ENCODE results near the gene CYP27A1.
"Not testable (repeated sequence)": the region's sequence is repeated elsewhere in the genome, so short reads cannot be mapped to it uniquely, and the experiment has no call there.

CYP27A1 gene

DNA sequence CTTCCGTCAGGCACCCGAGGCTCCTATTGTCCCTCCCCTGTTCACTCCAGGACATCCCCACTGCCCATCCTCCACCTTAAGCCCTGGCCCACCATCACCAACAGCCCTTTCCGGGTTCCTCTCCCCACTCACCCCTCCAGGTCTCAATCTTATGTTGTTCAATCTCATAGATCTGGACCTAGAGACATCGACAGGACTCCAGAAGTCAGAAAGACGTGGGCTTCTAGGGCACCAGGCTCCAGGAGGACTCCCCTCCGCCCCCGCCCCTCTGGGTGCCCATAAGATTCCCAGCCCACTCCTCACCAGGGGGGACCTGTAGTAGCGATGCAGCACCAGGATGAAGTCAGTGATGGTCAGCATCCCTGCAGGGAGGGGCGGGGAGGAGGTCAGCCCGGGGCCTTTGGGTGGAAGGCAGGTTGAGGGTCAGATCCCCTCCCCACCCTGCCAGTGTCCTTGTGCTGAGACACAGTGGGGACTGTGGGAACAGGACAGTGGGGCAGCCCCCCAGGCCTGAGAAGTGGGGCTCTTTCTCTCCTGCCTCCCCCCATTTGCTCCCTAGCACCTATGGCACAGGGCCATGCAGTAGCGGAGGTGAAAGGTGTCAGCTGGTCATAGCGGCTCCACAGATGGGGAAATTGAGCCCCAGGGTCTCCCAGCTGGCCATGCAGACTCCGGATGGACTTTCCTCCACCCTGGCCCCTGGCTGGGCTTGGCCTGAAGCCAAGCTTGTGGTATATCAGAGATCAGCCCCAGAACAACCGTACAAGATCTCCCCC is 45.9 kb downstream of the CYP27A1 start:
- H3K4me3 ChIP-seq (ENCODE audit: low read depth, low read length) = no peak overlapping the region
- no peak for DNase-seq (ENCODE audit: low read depth)

DNA sequence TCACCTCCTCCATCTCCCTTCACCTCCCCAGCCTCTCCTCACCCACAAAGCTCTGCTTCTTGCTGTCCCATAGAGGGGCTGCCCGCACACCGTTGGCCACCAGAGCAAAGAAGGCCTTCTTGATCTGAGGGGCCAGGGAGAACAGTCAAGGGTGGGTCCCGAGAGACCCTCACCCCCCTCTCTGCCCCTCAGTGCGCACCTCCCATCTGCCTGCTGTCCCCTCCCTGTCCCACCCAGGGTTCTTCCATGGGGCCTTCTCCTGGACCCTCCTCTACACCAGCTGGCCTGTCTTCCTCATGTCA is 46.5 kb downstream of the CYP27A1 start:
- H3K4me3 ChIP-seq (ENCODE audit: low read depth, low read length) = no peak overlapping the region
- DNase-seq (ENCODE audit: low read depth) = no peak

DNA sequence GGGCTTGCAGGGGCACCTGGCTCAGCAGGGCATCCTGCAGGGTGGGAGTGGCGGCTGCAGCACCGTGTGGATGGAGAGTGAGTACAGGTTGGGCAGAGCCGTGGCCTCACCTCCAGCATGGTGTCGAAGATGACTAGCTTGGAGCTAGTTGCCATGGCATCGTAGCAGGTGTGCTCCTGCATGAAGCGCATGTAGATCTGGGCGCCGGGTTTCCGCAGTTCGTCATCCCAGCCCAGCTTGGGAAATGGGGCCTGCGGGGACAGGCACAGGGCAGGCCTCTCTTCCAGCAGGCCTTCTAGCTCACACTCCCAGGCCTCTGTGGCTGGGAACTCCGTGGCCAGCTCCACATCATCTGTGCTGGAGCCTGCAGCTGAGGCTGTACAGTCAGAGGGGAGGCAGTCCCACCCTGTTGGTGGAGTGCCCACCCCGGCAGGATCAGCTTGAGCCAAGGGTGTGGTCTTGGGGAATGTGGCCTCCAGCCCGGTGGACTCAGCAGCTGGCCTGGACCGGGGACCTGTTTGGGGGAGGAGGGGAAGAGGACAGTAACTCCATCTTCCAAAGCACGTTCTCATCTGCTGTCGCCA is 48.0 kb downstream of the CYP27A1 start:
- no peak for DNase-seq (ENCODE audit: low read depth)
- no peak overlapping the region for H3K4me3 ChIP-seq (ENCODE audit: low read depth, low read length)

DNA sequence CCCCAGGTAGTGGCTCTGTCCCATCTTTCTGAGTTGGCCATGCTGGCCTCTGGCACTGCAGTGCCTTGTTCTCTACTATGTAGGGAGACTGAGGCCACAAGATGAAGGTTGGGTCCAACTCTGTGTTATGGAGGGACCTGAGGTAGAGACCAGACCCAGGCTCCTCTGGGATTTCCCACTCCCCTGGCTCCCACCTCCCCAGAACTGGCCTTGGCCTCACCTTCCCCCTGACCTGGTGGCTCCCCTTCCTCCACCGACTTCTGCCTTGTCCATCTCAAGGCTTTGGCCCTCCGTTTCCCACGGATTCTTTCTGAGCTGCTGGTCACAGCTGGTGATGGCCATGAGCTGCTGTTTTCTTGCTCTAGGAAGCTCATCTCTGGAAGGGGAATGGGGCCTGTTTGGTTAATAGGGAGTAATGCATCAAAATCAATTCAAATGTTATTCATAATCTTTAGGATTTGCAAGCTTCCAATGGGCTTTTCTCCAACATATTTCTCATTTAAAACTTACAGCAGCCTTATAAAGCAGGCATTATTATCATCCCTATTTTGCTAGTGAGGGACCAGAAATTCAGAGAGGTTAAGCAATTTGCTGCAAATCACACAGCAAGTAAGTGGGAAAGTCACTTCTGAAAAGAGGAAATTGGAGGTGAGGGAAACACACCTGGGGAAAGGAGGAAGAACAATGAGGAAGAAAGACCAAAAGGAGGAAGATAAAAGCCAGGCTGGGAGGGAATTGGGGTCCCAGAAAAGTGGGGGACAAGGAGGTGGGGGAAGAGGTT is 48.8 kb downstream of the CYP27A1 start:
- DNase-seq (ENCODE audit: low read depth) = no peak
- no peak overlapping the region for H3K4me3 ChIP-seq (ENCODE audit: low read depth, low read length)

DNA sequence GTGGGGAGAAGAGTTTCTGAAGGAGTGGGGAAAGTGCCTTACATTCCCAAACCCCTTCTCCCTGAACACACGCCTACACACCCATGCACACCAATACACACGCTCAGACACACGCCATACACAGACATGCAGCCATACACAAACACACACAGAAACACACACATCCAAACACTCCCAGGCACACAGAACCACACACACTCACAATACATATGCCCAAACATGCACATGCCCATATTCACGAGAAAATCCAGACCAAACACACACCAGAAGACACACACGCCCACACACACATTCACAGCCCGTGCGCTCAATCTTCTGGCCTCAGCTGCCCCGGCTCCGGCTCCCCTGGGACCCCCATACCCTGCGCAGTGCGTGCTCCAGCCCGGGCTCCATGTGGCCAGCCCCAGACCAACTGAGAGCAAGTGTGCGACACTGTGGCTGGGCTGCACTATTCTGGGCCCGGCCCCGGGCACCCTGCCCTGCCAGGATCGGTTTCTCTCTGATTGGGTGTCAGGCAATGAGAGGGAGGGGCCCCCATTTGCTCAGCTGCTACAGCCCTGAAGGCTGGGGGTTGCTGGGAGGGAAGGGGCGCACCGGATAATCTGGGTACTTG is 49.5 kb downstream of the CYP27A1 start, which contains the start of gene PRKAG3:
TSS of gene PRKAG3 (minus strand) at position 426 of the 613 bp plus-strand sequence.
- DNase-seq (ENCODE audit: low read depth) = no peak
- H3K4me3 ChIP-seq (ENCODE audit: low read depth, low read length) = no peak within 1 kb of the TSS

DNA sequence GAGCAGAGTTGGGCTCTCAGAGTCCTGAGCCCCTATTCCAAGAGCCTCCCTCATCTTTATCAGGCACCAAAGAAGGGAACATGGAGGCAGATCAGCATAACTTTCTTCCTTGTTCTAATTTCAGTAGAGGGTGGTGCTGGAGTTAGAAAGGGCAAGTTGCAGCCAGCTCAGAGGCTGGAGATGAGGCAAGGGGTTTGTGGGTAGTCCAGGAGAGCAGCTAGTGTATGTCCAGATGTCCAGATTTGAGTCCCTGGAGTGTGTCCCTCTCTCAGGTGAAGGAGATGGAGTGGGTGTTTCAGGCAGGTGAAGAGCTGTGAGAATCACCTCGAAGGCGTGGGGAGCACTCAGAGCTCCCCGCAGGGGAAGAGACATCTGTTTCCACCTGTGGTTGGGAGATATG is 50.1 kb downstream of the CYP27A1 start:
- no peak for DNase-seq (ENCODE audit: low read depth)

DNA sequence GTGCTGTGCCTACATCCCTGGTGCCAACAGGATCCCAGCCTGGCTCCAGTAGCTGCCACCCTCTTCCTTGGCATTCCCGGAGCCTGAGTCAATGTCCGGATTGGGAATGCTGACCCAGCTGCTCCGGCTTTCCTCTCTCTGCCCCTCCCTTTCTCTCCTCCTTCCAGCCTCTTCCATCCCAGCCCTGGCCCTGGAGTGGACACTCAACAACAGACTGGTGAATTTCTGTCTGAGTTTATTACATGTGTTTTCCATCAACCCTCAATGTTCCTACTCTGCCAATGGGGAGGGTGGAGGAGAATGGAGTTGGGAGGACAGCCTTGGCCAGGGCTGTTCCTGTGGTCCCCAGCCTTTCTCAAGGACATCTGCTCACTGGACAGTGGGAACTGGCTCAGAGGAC is 50.6 kb downstream of the CYP27A1 start:
- no peak for DNase-seq (ENCODE audit: low read depth)
- no peak overlapping the region for H3K4me3 ChIP-seq (ENCODE audit: low read depth, low read length)

More for the DNA sequence above, 50.1 kb downstream of the CYP27A1 start:
- H3K4me3 ChIP-seq (ENCODE audit: low read depth, low read length) = no peak overlapping the region

DNA sequence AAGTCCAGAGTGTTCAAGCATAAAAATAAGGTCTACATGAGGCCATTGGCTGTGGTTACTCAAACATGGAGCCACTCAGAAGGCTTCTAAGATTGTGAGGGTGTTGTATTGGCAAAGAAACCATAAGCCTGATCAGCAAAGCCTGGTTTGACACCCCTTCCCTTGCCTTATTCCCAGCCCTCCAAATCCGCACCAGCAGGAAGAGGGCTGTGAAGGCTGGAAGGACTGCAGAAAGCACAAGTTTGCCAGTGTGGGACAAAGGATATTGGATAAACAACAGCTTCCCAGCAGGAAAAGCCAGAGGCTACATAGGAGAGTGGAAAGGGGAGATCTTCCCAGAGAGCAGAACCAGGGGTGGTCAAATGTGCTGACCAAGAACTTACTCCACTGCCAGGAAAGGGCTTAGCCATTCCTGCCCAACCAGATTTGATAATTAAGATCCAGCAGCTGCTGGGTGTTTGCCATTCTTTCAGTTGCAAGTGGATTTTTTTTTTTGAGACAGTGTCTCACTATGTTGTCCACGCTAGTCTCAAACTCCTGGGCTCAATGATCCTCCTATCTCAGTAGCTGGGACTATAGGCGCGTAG is 51.2 kb downstream of the CYP27A1 start:
- H3K4me3 ChIP-seq (ENCODE audit: low read depth, low read length) = no peak overlapping the region
- no peak for DNase-seq (ENCODE audit: low read depth)

DNA sequence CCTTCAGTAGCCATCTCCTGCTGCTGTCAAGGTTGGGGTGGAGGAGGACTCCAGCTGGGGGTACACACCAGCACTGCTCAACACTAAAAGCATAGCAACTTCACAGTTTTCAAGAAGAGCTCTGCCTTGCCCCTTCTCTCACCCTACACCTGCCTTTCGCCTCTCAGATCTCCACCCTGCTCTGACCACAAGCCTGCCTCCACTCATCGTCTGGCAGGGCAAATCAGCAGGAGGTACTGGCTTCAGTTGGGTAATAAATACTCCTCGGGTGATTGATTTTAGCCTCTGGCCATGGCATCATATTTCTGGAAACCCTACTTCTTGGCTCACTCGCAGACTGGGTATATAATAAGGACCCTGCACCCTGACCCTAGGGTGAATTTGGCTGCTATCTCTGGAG is 52.7 kb downstream of the CYP27A1 start:
- DNase-seq (ENCODE audit: low read depth) = no peak
- H3K4me3 ChIP-seq (ENCODE audit: low read depth, low read length) = no peak overlapping the region

DNA sequence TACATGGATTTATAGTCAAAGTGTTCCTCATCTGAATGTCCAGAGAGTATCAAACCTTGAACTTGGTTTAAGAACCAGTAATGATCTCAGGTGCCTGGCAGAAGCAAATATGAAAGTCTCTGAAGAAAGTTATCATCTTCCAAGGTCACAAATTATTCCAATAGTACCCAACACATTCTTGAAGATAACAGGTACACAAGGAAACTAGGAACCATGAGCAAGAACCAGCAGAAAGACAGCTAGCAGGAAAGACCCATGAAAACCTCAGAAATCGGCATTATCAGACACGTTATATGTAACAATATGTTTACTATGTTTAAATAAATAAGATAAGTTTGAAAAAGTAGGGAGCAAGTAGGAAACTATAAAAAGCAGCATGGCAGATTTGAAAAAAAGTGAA is 55.5 kb downstream of the CYP27A1 start:
- no peak overlapping the region for H3K4me3 ChIP-seq (ENCODE audit: low read depth, low read length)
- no peak for DNase-seq (ENCODE audit: low read depth)

DNA sequence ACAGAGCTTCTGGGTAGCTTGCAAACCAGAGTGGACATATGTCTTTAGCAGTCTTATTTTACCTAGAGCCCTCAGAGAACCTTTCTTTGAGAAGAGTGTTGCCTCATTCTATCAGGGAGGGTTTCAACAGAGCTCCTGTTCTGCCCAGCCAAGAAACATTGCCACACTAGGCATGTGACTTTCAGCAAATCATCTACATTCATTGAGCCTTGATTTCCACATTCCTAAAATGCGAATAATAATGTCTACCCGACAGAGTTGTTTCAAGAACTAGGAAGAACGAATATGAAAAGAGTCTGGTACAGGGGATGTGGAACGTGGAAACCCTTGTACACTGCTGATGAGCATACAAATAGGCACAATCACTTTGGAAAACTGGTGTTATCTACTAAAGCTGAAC is 57.5 kb downstream of the CYP27A1 start:
- no peak for DNase-seq (ENCODE audit: low read depth)
- H3K4me3 ChIP-seq (ENCODE audit: low read depth, low read length) = no peak overlapping the region

DNA sequence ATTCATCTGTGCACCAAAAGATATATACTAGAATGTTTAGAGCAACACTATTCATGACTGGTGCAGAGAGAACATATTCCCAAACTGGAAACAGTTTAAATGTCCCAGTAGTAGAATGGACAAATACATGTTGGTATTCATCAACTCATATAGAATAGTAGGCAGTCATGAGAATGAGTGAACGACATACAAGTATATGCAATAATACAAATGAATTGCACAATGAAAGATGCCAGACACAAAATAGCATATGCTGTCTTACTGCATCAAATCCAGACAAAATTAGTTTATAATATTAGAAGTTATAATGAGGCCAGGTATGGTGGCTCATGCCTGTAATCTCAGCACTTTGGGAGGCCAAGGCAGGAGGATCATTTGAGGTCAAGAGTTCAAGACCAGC is 57.9 kb downstream of the CYP27A1 start:
- DNase-seq (ENCODE audit: low read depth) = no peak
- H3K4me3 ChIP-seq (ENCODE audit: low read depth, low read length) = no peak overlapping the region

DNA sequence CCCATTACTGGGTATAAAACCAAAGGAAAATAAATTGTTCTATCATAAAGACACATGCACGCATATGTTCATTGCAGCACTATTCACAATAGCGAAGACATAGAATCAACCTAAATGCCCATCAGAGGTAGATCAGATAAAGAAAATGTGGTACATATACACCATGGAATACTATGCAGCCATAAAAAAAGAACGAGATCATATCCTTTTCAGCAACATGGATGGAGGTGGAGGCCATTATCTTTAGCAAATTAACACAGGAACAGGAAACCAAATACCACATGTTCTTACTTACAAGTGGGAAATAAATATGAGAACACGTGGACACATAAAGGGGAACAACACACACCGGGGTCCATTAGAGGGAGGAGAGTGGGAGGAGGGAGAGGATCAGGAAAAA is 62.4 kb downstream of the CYP27A1 start:
- not testable (repeated sequence) for DNase-seq (ENCODE audit: low read depth); H3K4me3 ChIP-seq (ENCODE audit: low read depth, low read length)

DNA sequence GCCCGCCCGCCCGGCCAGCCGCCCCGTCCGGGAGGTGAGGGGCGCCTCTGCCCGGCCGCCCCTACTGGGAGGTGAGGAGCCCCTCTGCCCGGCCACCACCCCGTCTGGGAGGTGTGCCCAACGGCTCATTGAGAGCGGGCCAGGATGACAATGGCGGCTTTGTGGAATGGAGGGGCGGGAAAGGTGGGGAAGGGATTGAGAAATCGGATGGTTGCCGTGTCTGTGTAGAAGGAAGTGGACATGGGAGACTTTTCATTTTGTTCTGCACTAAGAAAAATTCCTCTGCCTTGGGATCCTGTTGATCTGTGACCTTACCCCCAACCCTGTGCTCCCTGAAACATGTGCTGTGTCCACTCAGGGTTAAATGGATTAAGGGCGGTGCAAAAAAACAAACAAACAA is 65.0 kb downstream of the CYP27A1 start:
- not testable (repeated sequence) for DNase-seq (ENCODE audit: low read depth)

DNA sequence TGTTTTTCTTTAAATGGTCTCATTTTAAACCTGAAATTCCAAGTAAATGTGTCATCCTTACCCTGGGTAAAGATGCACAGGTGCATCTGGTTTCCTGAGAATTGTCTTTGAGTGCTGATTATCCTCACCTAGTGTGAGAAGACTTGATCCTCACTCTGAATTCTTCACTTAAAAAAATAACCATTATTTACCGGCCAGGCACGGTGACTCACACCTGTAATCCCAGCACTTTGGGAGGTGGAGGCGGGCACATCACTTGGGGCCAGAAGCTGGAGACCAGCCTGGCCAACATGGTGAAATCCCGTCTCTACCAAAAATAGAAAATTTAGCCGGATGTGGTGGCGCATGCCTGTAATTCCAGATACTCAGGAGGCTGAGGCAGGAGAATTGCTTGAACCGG is 67.8 kb downstream of the CYP27A1 start:
- DNase-seq (ENCODE audit: low read depth) = no peak
- no peak overlapping the region for H3K4me3 ChIP-seq (ENCODE audit: low read depth, low read length)

More for the DNA sequence above, 65.0 kb downstream of the CYP27A1 start:
- not testable (repeated sequence) for H3K4me3 ChIP-seq (ENCODE audit: low read depth, low read length)

DNA sequence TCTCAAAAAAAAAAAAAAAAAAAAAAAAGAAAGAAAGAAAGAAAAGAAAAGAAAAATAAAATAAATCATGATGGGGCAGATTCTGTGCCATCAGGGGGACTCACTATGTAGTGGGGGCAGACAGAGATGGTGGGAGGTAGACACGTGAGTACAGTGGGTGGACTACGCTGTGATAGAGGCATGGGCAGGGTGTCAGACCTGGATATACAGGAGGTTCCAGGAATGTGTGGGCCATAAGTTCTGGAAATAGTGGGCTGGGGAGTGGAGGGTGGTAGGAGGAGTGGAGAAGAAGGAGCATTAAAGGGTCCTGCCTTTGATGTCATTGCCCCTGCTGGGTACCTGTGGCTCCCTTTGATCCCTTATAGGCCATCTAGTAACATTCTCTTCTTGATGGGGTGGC is 68.8 kb downstream of the CYP27A1 start:
- no peak overlapping the region for H3K4me3 ChIP-seq (ENCODE audit: low read depth, low read length)
- no peak for DNase-seq (ENCODE audit: low read depth)

DNA sequence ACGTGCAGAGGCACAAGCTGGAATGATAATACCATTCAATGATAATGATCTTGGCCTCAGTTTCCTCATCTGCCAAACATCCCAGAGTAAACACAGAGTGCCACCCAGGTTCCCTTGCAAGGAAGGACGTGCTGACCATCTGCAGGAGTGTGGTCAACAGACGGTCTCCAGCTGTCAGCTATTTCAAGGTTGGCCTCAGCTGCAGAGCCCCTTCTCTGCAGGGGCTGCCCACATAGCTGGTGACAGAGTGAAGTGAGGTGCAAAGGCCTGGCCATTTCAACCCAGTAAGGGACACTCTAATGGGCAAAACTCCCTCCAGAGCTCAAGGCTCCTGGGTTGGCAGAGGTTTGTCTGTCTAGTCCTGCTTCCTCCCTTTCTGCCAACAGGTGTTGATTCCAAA is 69.3 kb downstream of the CYP27A1 start:
- no peak for DNase-seq (ENCODE audit: low read depth)
- H3K4me3 ChIP-seq (ENCODE audit: low read depth, low read length) = no peak overlapping the region

DNA sequence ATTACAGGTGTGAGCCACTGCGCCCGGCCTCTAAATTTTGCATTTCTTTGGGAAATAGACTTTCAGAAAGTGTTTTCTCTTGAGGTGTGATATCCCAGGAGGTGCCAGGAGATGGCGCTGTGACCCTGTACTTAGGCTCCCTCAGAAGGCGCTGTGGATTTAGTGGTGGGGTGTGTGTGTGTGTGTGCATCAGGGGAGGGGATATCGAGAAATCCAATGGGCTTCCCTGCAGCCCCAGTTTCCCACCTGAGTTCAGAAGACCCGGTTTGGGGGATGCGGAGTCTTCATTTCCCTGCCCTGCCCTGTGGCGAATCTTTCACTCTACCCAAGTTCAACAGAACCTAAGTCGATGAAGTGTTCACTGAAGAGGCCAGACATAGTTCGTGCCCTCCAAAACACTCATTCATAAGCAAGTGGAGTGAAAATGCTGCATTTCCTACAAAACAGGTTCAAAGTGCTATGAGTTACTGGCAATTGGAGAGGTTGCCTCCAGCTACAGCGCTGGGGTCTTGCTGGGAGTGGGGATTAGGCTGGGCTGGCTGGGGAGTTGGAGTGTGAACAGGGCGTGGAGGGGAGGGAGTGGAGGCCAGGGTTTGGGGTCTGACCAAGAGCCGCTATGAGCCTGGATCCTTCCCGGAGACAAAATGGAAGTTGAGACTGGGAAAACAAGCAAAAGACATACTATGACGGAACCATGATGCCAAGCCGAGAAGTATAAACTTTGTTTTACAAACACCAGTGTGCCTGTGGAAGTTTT is 71.1 kb downstream of the CYP27A1 start:
- DNase-seq (ENCODE audit: low read depth) = no peak
- H3K4me3 ChIP-seq (ENCODE audit: low read depth, low read length) = no peak overlapping the region

DNA sequence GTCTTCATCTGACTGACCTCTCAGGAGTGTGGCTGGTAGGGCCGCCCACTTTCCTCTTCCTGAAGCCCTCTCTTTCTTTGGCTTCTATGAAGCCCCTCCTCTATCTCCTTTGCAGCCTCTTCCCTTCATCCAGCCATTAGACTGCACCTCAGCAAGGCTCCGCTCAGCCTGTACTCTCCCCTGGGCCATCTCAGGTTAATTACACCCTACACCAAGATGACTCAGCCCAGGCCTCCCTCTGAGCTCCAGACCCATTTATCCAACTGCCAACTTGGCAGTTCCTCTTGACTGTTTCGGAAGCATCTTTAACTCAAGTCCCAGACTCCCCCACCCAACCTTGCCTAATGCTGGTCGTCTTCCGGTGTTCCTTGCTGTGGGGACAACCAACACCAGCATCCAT is 71.8 kb downstream of the CYP27A1 start:
- H3K4me3 ChIP-seq (ENCODE audit: low read depth, low read length) = no peak overlapping the region
- no peak for DNase-seq (ENCODE audit: low read depth)

Measured in skeletal muscle cell (primary cell).